ENCODE results near the gene EEF1AKMT4.

- peak; percentile 38 for TF ChIP-seq CTCF (conservative IDR thresholded peaks at IDR 0.05; ENCODE audit: low read depth, low read length)
- TF ChIP-seq SMC3 (IDR thresholded peaks at IDR 0.05; ENCODE audit: low read depth, low read length): peak; percentile 44
- no peak for TF ChIP-seq NFE2L2 (IDR thresholded peaks at IDR 0.05; ENCODE audit: low read depth, low read length)
- no peak for TF ChIP-seq CEBPB (IDR thresholded peaks at IDR 0.05; ENCODE audit: low read depth, low read length)
- TF ChIP-seq POLR2A (IDR thresholded peaks at IDR 0.05; ENCODE audit: low read depth, low read length): no peak
- TF ChIP-seq MAZ (IDR thresholded peaks at IDR 0.05; ENCODE audit: borderline replicate concordance, low read depth, low read length): no peak
- TF ChIP-seq RFX5 (IDR thresholded peaks at IDR 0.05; ENCODE audit: low read depth, low read length): no peak
- TF ChIP-seq MAFK (IDR thresholded peaks at IDR 0.05; ENCODE audit: low read depth, low read length): no peak
- TF ChIP-seq CHD1 (IDR thresholded peaks at IDR 0.05; ENCODE audit: low read depth, low read length): no peak
- TF ChIP-seq ELK1 (IDR thresholded peaks at IDR 0.05; ENCODE audit: borderline replicate concordance, low read depth, low read length): no peak
- no peak for TF ChIP-seq RCOR1 (IDR thresholded peaks at IDR 0.05; ENCODE audit: insufficient replicate concordance, low read length)
Observed at GRCh38 chr3:184241447-184242296, 7.8 kb upstream of the EEF1AKMT4 start.

All from IMR-90 (cell line).